Tibial artery (tissue), 4 donors: ENCODE results near the gene SCG3.

ENCODE experiments used
- DNase-seq, 2 donors: peaks; one replicate each; pipeline ENCODE4 v3.0.0-alpha.2; 2019
- H3K27ac ChIP-seq, 2 donors: fragments of 200-600 bp; sonication (generic) in 1 of 2; 1 replicate in 1 of 2; 2 replicates in 1 of 2; pipeline ENCODE4 v1.5.1; 2018 to 2019; ENCODE audit warnings: mild to moderate bottlenecking in 1 of 2
- H3K27me3 ChIP-seq, 2 donors: fragments of 200-600 bp; sonication (generic) in 1 of 2; one replicate each; pipeline versions ENCODE4 v1.5.1 to v1.6.0; 2016 to 2019
- H3K36me3 ChIP-seq, 3 donors: fragments of 200-600 bp; sonication (generic) in 2 of 3; one replicate each; pipeline ENCODE4 v1.5.1; 2016 to 2019; ENCODE audit warnings: mild to moderate bottlenecking in 2 of 3
- H3K4me1 ChIP-seq, 4 donors: fragments of 200-600 bp; sonication (generic) in 2 of 4; 1 replicate in 3 of 4; 2 replicates in 1 of 4; pipeline ENCODE4 v1.5.1; 2016 to 2019
- H3K4me3 ChIP-seq, 2 donors: fragments of 200-600 bp; sonication (generic) in 1 of 2; 1 replicate in 1 of 2; 2 replicates in 1 of 2; pipeline ENCODE4 v1.5.1; 2018 to 2019; ENCODE audit warnings: mild to moderate bottlenecking in 2 of 2
- H3K9me3 ChIP-seq, 3 donors: fragments of 200-600 bp; sonication (generic) in 1 of 3; one replicate each; pipeline ENCODE4 v1.5.1; 2016 to 2019
- CTCF ChIP-seq, 2 experiments: fragments of 200-600 bp in 1 of 2; fragments of 450-650 bp in 1 of 2; IDR thresholded peaks; one replicate each; pipeline ENCODE4 v1.5.1; 2017 to 2019; ENCODE audit warnings: antibody characterized with exemption in 2 of 2, mild to moderate bottlenecking in 1 of 2, moderate library complexity in 1 of 2
- intact Hi-C: fragments of 100-400 bp; cut with DNase I; formaldehyde crosslinking; loops from one replicate; pipeline ENCODE4 v1.15.0; 2023; ENCODE audit warnings: low total_unique reads

SCG3 gene

GRCh38 chr15:51677021-51677420 lies 4.3 kb upstream of the SCG3 start:
- intact Hi-C loops = no loop called here

GRCh38 chr15:51677452-51677851 lies 3.9 kb upstream of the SCG3 start:
- no peaks in the 10 kb centered on the region for H3K9me3 ChIP-seq
- H3K27ac ChIP-seq = no peak overlapping the region
- no peaks in the 10 kb centered on the region for H3K36me3 ChIP-seq
- TF ChIP-seq CTCF (IDR thresholded peaks at IDR 0.05) = no peak
- DNase-seq = no peak
- H3K4me1 ChIP-seq = peaks cover 0 to 6% (median 2%) of the 10 kb centered on the region in 4 donors
- no peak overlapping the region for H3K4me3 ChIP-seq
- peaks cover 0 to 16% of the 10 kb centered on the region in 2 donors for H3K27me3 ChIP-seq
- intact Hi-C loops = no loop called here

More at GRCh38 chr15:51677021-51677420, 4.3 kb upstream of the SCG3 start:
- Histone ChIP-seq H3K4me3 (no peak overlapping the region), H3K9me3 (no peaks in the 10 kb centered on the region), H3K4me1 (peaks cover 0 to 6% (median 2%) of the 10 kb centered on the region in 4 donors), H3K36me3 (no peaks in the 10 kb centered on the region), H3K27ac (no peak overlapping the region), H3K27me3 (peaks cover 0 to 15% of the 10 kb centered on the region in 2 donors)
- DNase-seq = no peak
- TF ChIP-seq CTCF (IDR thresholded peaks at IDR 0.05) = no peak

DNA sequence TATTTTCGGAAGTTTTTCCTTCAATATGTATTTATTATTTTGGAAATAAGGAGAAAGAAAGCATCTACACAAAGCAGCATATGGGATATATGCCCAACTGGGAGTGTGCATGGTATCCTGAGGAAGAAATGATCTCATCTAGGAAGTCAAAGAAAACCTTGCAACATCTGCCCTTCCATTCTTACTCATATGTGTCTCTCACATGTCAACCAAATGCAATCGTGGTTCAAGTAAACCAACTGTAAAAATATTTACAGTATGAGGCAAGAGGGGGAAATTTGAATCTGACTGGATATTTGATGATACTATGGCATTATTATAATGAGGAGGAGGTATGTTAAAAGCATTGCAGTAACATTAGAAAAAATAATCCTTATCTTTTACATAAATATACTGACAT lies 3.2 kb upstream of the SCG3 start:
- H3K36me3 ChIP-seq = no peaks in the 10 kb centered on the region
- H3K27me3 ChIP-seq = peaks cover 0 to 16% of the 10 kb centered on the region in 2 donors
- intact Hi-C loops = no loop called here
- peaks cover 0 to 6% (median 2%) of the 10 kb centered on the region in 4 donors for H3K4me1 ChIP-seq
- no peak overlapping the region for H3K27ac ChIP-seq
- H3K4me3 ChIP-seq = no peak overlapping the region
- no peaks in the 10 kb centered on the region for H3K9me3 ChIP-seq
- DNase-seq = no peak
- TF ChIP-seq CTCF (IDR thresholded peaks at IDR 0.05) = no peak

DNA sequence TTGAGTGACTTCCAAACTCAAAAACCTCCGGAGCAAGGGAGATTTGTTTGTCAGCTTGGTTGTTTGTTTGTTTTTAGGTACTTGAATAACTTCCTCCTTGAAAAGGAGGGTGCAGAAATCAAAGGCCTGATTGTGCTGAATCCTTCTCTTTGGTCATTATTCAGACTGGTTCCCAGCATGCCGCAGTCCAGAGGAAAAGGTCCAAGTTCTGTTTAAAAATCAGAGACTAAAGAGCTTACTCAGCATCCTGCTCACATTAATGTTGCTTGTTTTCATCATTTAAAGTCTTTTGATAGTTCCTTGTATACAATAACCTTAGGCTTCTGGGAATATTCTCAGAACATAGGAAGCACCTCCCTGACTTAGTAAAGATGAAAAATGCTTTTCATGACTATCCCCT lies 982 bp upstream of the SCG3 start:
- Histone ChIP-seq H3K4me1 (peaks cover 0 to 6% (median 2%) of the 10 kb centered on the region in 4 donors), H3K27me3 (peaks cover 0 to 19% of the 10 kb centered on the region in 2 donors), H3K4me3 (no peak overlapping the region), H3K9me3 (no peaks in the 10 kb centered on the region), H3K27ac (no peak overlapping the region), H3K36me3 (no peaks in the 10 kb centered on the region)
- DNase-seq = no peak
- no peak for TF ChIP-seq CTCF (IDR thresholded peaks at IDR 0.05)
- intact Hi-C loops = no loop called here

- H3K27me3 ChIP-seq = peaks cover 0 to 7% of the 10 kb centered on the region in 2 donors
- H3K4me3 ChIP-seq = no peak overlapping the region
- H3K4me1 ChIP-seq = no peaks in the 10 kb centered on the region
- H3K36me3 ChIP-seq = no peaks in the 10 kb centered on the region
- H3K9me3 ChIP-seq = no peaks in the 10 kb centered on the region
- intact Hi-C loops = no loop called here
- no peak overlapping the region for H3K27ac ChIP-seq
- no peak for TF ChIP-seq CTCF (IDR thresholded peaks at IDR 0.05)
- DNase-seq = no peak
Measured at GRCh38 chr15:51687565-51687964, 6.3 kb downstream of the SCG3 start.

- intact Hi-C loops = no loop called here
Measured at GRCh38 chr15:51688863-51689262, 7.6 kb downstream of the SCG3 start.

More at GRCh38 chr15:51688863-51689262, 7.6 kb downstream of the SCG3 start:
- Histone ChIP-seq H3K4me1 (no peaks in the 10 kb centered on the region), H3K36me3 (no peaks in the 10 kb centered on the region), H3K27me3 (peaks cover 0 to 7% of the 10 kb centered on the region in 2 donors), H3K9me3 (no peaks in the 10 kb centered on the region), H3K4me3 (no peak overlapping the region), H3K27ac (no peak overlapping the region)
- no peak for DNase-seq
- peak; percentile 6 for TF ChIP-seq CTCF (IDR thresholded peaks at IDR 0.05)
